Panc1 (cell line): Measurements from ENCODE around the gene PACC1.

Source experiments
- POLR2AphosphoS5 ChIP-seq: IDR thresholded peaks from 2 replicates; pipeline ENCODE4 v1.6.1; 2012; ENCODE audit warnings: mild to moderate bottlenecking, low read depth, low read length, moderate library complexity
- SIN3A ChIP-seq: IDR thresholded peaks from 2 replicates; pipeline ENCODE4 v1.6.1; 2012; ENCODE audit warnings: low read depth, mild to moderate bottlenecking, low read length, moderate library complexity, borderline replicate concordance; ENCODE audit not compliant: insufficient read depth
- TCF7L2 ChIP-seq: IDR thresholded peaks from 2 replicates; pipeline ENCODE4 v1.6.1; 2011; ENCODE audit warnings: mild to moderate bottlenecking, low read depth, low read length, inconsistent platforms
- TF ChIP-seq, protein P1 (sequence below): fragments of 450-650 bp; IDR thresholded peaks from 2 replicates; pipeline ENCODE4 v1.5.1; 2017; ENCODE audit warnings: mild to moderate bottlenecking
- TF ChIP-seq, protein P2 (sequence below), 2 experiments: IDR thresholded peaks; 2 replicates each; pipeline ENCODE4 v1.6.1; 2011 to 2012; ENCODE audit warnings: low read depth in 2 of 2, control low read depth in 1 of 2, low read length in 1 of 2, mild to moderate bottlenecking in 1 of 2, moderate library complexity in 1 of 2; ENCODE audit not compliant: insufficient read depth in 1 of 2

DNA sequence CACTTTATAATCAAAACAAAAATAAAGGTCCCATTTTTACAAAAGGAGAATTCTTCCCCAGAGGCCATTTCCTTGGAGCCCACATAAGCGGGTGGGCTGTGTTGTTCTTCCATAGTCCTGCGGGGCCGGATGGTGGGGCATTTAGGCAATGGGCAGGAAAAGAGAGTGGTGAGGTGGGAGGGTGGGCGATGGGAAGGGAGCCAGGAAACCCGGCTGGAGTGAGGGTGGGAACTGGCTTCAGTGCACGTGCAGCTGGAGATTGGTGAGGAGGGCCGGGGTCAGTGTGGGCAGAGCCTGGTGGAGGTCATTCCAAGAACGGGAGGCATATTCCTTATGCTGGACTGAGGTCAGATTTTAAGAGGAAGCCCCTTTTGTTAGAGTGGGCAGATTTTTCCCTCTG is 31.6 kb upstream of the PACC1 start:
- TF ChIP-seq, protein P1, sequence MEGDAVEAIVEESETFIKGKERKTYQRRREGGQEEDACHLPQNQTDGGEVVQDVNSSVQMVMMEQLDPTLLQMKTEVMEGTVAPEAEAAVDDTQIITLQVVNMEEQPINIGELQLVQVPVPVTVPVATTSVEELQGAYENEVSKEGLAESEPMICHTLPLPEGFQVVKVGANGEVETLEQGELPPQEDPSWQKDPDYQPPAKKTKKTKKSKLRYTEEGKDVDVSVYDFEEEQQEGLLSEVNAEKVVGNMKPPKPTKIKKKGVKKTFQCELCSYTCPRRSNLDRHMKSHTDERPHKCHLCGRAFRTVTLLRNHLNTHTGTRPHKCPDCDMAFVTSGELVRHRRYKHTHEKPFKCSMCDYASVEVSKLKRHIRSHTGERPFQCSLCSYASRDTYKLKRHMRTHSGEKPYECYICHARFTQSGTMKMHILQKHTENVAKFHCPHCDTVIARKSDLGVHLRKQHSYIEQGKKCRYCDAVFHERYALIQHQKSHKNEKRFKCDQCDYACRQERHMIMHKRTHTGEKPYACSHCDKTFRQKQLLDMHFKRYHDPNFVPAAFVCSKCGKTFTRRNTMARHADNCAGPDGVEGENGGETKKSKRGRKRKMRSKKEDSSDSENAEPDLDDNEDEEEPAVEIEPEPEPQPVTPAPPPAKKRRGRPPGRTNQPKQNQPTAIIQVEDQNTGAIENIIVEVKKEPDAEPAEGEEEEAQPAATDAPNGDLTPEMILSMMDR, result no peak
- TF ChIP-seq POLR2AphosphoS5 (no peak), SIN3A (no peak), TCF7L2 (no peak)
- TF ChIP-seq, protein P2, sequence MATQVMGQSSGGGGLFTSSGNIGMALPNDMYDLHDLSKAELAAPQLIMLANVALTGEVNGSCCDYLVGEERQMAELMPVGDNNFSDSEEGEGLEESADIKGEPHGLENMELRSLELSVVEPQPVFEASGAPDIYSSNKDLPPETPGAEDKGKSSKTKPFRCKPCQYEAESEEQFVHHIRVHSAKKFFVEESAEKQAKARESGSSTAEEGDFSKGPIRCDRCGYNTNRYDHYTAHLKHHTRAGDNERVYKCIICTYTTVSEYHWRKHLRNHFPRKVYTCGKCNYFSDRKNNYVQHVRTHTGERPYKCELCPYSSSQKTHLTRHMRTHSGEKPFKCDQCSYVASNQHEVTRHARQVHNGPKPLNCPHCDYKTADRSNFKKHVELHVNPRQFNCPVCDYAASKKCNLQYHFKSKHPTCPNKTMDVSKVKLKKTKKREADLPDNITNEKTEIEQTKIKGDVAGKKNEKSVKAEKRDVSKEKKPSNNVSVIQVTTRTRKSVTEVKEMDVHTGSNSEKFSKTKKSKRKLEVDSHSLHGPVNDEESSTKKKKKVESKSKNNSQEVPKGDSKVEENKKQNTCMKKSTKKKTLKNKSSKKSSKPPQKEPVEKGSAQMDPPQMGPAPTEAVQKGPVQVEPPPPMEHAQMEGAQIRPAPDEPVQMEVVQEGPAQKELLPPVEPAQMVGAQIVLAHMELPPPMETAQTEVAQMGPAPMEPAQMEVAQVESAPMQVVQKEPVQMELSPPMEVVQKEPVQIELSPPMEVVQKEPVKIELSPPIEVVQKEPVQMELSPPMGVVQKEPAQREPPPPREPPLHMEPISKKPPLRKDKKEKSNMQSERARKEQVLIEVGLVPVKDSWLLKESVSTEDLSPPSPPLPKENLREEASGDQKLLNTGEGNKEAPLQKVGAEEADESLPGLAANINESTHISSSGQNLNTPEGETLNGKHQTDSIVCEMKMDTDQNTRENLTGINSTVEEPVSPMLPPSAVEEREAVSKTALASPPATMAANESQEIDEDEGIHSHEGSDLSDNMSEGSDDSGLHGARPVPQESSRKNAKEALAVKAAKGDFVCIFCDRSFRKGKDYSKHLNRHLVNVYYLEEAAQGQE (IDR thresholded peaks at IDR 0.05; ENCODE audit: insufficient read depth in 1 of 2, low read depth in 2 of 2, low read length in 1 of 2), result no peak
